Neural progenitor cell (in vitro differentiated cells): ENCODE results near the gene SKI.

Source experiments
- CTCF ChIP-seq: fragments of 200-600 bp; sonication (generic); IDR thresholded peaks from 2 replicates; pipeline ENCODE4 v1.5.1; 2017; ENCODE audit warnings: antibody characterized with exemption, mild to moderate bottlenecking
- EZH2 ChIP-seq: fragments of 200-600 bp; sonication (generic); IDR thresholded peaks from 2 replicates; pipeline ENCODE4 v1.6.1; 2017; ENCODE audit warnings: antibody characterized with exemption, mild to moderate bottlenecking, moderate library complexity
- EZH2phosphoT487 ChIP-seq: fragments of 200-600 bp; sonication (generic); IDR thresholded peaks from 2 replicates; pipeline ENCODE4 v1.6.1; 2017; ENCODE audit warnings: antibody characterized with exemption

GRCh38 chr1:2330035-2330434, 101.9 kb downstream of the SKI start:
- TF ChIP-seq EZH2phosphoT487 (no peak), CTCF (no peak), EZH2 (no peak)
